ENCODE measurements around the gene OR51G2. TPM values are rescaled to one million over a fixed set of nuclear protein-coding genes. Genes with fewer than 3 reads are reported as not detected.

The OR51G2 gene
- not detected in 2 replicates for total RNA-seq

GRCh38 chr11:4919250-4919649 is at the start of gene OR51G2:
TSS of gene OR51G2 (minus strand) at chr11:4919350. CDS start at chr11:4915663, 3,687 bp downstream.

GRCh38 chr11:4955613-4956012 is 36.5 kb upstream of the OR51G2 start, which contains the start of gene OR51A2:
TSS of gene OR51A2 (minus strand) at chr11:4955713. CDS start at chr11:4955713, 0 bp downstream.

GRCh38 chr11:4947505-4947904 is 28.4 kb upstream of the OR51G2 start, which contains the start of gene OR51A4:
TSS of gene OR51A4 (minus strand) at chr11:4947605. CDS start at chr11:4947100, 505 bp downstream.

GRCh38 chr11:4924239-4924638 is 5.1 kb upstream of the OR51G2 start, which contains the start of gene OR51G1:
TSS of gene OR51G1 (minus strand) at chr11:4924339. CDS start at chr11:4924339, 0 bp downstream.

GRCh38 chr11:4903484-4903883 is 15.7 kb downstream of the OR51G2 start, which contains the start of gene OR51A7:
TSS of gene OR51A7 (plus strand) at chr11:4903783. CDS start at chr11:4907370, 3,587 bp downstream.

GRCh38 chr11:4881860-4882500 is 37.2 kb downstream of the OR51G2 start, which contains the start of gene OR51T1:
TSS of gene OR51T1 (plus strand) at chr11:4881900. CDS start at chr11:4881900, 0 bp downstream.

Other genes starting within 250 kb of the OR51G2 start
- not detected in 2 replicates for gene OR51E2, start 221.5 kb downstream of the OR51G2 start, total RNA-seq
- gene MMP26, start 214.6 kb downstream of the OR51G2 start, total RNA-seq = not detected in 2 replicates
- not detected in 2 replicates for gene OR51F1, start 149.4 kb downstream of the OR51G2 start, total RNA-seq
- not detected in 2 replicates for gene OR52R1, start 115.0 kb downstream of the OR51G2 start, total RNA-seq
- not detected in 2 replicates for gene OR51F2, start 98.0 kb downstream of the OR51G2 start, total RNA-seq
- not detected in 2 replicates for gene OR51S1, start 70.1 kb downstream of the OR51G2 start, total RNA-seq
- not detected in 2 replicates for gene OR51T1, start 37.5 kb downstream of the OR51G2 start, total RNA-seq
- not detected in 2 replicates for gene OR51A7, start 15.6 kb downstream of the OR51G2 start, total RNA-seq
- not detected in 2 replicates for gene OR51G1, start 5.0 kb upstream of the OR51G2 start, total RNA-seq
- not detected in 2 replicates for gene OR51A4, start 28.3 kb upstream of the OR51G2 start, total RNA-seq
- not detected in 2 replicates for gene OR51A2, start 36.4 kb upstream of the OR51G2 start, total RNA-seq
- not detected in 2 replicates for gene OR51L1, start 75.5 kb upstream of the OR51G2 start, total RNA-seq
- not detected in 2 replicates for gene OR52J3, start 127.2 kb upstream of the OR51G2 start, total RNA-seq
- gene OR52E2, start 140.3 kb upstream of the OR51G2 start, total RNA-seq = not detected in 2 replicates
- not detected in 2 replicates for gene OR52E1, start 150.2 kb upstream of the OR51G2 start, total RNA-seq
- gene OR52A5, start 219.0 kb upstream of the OR51G2 start, total RNA-seq = not detected in 2 replicates
- gene OR52A1, start 235.4 kb upstream of the OR51G2 start, total RNA-seq = not detected in 2 replicates

All from endothelial cell of coronary artery (primary cell).